Epithelial cell of alveolus of lung (primary cell): ENCODE data around the gene OR9G1. TPM values are rescaled to one million over a fixed set of nuclear protein-coding genes. Genes with fewer than 3 reads are reported as not detected.

ENCODE experiments used
- total RNA-seq: library from RNA; depleted of rRNA; stranded (reverse); fragments of >200 nt; gene quantifications from 2 replicates; pipeline ENCODE4 v1.2.1, GENCODE V29; 2015

The OR9G1 gene, protein sequence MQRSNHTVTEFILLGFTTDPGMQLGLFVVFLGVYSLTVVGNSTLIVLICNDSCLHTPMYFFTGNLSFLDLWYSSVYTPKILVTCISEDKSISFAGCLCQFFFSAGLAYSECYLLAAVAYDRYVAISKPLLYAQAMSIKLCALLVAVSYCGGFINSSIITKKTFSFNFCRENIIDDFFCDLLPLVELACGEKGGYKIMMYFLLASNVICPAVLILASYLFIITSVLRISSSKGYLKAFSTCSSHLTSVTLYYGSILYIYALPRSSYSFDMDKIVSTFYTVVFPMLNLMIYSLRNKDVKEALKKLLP
- total RNA-seq, result not detected in 2 replicates

DNA sequence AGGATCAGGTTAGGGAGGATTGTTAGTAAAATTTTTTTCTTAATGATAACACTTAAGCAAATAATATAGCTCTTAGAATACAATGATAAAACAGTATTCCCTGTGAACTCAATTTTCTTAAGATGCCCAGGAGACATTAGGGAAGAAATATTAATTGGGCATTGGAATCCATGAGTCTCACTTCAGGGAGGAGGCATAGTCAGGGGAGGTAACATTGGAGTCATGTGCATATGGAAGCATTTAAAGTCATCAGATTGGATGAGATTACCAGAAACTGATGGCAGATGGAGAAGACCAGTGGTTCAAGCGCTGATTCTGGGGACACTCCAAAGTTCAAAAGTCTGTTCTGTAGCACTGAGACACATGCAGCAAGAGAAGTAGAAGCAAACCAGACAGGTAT lies at the start of gene OR9G1:
OR9G1 (plus strand) TSS at position 301 of the 400 bp plus-strand sequence. CDS start 1,293 bp downstream, outside the sequence.

DNA sequence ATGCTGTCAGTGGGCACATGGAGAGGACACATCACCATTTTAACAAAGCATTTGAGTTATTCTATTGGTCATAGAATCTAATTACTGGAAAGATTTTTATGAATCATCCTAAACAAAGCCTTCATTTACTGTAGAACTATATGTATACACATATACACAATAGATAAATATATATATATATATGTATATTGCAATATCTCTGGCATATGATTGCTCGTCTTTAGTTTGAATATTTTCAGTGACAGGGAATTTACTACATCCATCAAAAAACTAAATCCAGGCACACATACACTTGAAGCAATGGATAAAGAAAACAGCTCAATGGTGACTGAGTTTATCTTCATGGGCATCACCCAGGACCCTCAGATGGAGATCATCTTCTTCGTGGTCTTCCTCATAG lies 35.5 kb upstream of the OR9G1 start, which contains the start of gene OR5AR1:
OR5AR1 (plus strand) TSS at position 301 of the 400 bp plus-strand sequence; CDS start at position 301, 0 bp downstream.

DNA sequence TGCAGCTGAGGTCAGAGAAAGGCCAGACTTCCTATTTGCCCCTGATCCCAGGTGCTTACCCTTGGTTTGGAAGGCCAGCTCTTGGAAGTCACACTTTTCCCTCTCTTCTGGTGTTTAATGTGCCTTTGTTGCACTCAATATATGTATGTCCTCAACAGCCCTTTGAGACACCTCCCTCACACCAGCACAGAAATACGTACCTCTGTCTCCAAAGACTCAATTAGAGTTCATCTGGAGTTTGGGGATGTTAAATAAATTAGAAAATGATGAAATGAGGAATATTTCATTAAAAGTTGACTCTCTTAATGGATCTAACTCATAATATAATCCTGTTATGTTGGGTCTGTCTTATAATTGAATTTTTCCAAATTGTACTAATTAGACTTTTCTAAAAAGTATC lies 49.7 kb downstream of the OR9G1 start, which contains the start of gene OR9G4:
OR9G4 (minus strand) TSS at position 101 of the 400 bp plus-strand sequence. CDS start 4,931 bp downstream, outside the sequence.

Other genes with a start within 250 kb of the OR9G1 start
- not detected in 2 replicates for gene OR5M3, start 225.7 kb upstream of the OR9G1 start, total RNA-seq
- not detected in 2 replicates for gene OR5M8, start 207.7 kb upstream of the OR9G1 start, total RNA-seq
- gene OR5M11, start 155.8 kb upstream of the OR9G1 start, total RNA-seq, result not detected in 2 replicates
- not detected in 2 replicates for gene OR5M10, start 121.4 kb upstream of the OR9G1 start, total RNA-seq
- gene OR5M1, start 84.2 kb upstream of the OR9G1 start, total RNA-seq, result not detected in 2 replicates
- gene OR5AP2, start 56.7 kb upstream of the OR9G1 start, total RNA-seq, result not detected in 2 replicates
- gene OR5AR1, start 35.4 kb upstream of the OR9G1 start, total RNA-seq, result not detected in 2 replicates
- gene OR9G4, start 49.6 kb downstream of the OR9G1 start, total RNA-seq, result not detected in 2 replicates